Naive thymus-derived CD4-positive, alpha-beta T cell (primary cell): ENCODE data around the gene PRR15. TPM values are rescaled to one million over a fixed set of nuclear protein-coding genes. Genes with fewer than 3 reads are reported as not detected.
"Not testable (repeated sequence)": the region's sequence is repeated elsewhere in the genome, so short reads cannot be mapped to it uniquely, and the experiment has no call there.

Experiments used
- ATAC-seq: fragments of 150-1000 bp; cut with Tn5 transposase; 2 replicates; pipeline ENCODE4 v1.10.0; 2021; ENCODE audit warnings: mild to moderate bottlenecking, moderate library complexity
- CTCF ChIA-PET: fragments of 350-600 bp; sonication (Branson Sonifier 250); formaldehyde crosslinking; loops from one replicate; lab custom pipeline; 2021; ENCODE audit warnings: antibody characterized with exemption; lab: Charles Lee
- POLR2A ChIA-PET: fragments of 350-600 bp; sonication (Branson Sonifier 250); formaldehyde crosslinking; loops from one replicate; lab custom pipeline; 2021; ENCODE audit warnings: antibody characterized with exemption, inconsistent platforms; lab: Charles Lee
- DNase-seq, 9 donors: peaks; one replicate each; pipeline versions ENCODE4 v3.0.0 to v3.0.0-alpha.2; 2020 to 2022; ENCODE audit warnings: mixed read lengths in 1 of 9
- H3K27ac ChIP-seq: one replicate; pipeline ENCODE4 v1.7.0; 2013; ENCODE audit warnings: mild to moderate bottlenecking, low read depth, low read length, moderate library complexity
- H3K27me3 ChIP-seq, 2 donors: one replicate each; pipeline ENCODE4 v1.7.0; 2013; ENCODE audit warnings: low read length in 2 of 2, mild to moderate bottlenecking in 2 of 2, moderate library complexity in 2 of 2; ENCODE audit not compliant: control insufficient read depth in 2 of 2, insufficient read depth in 2 of 2
- H3K36me3 ChIP-seq, 3 experiments: 1 replicate in 2 of 3; 2 replicates in 1 of 3; pipeline ENCODE4 v1.7.0; 2013; ENCODE audit warnings: low read length in 3 of 3, mild to moderate bottlenecking in 3 of 3, moderate library complexity in 1 of 3; ENCODE audit not compliant: insufficient read depth in 3 of 3, control insufficient read depth in 2 of 3
- H3K4me1 ChIP-seq, 2 donors: one replicate each; pipeline ENCODE4 v1.7.0; 2013; ENCODE audit warnings: low read length in 2 of 2, mild to moderate bottlenecking in 2 of 2, moderate library complexity in 1 of 2; ENCODE audit not compliant: control insufficient read depth in 2 of 2, insufficient read depth in 2 of 2
- H3K4me3 ChIP-seq: 2 replicates; pipeline ENCODE4 v1.7.0; 2013; ENCODE audit warnings: mild to moderate bottlenecking, low read length
- H3K9me3 ChIP-seq, 3 experiments: 1 replicate in 2 of 3; 2 replicates in 1 of 3; pipeline ENCODE4 v1.7.0; 2013; ENCODE audit warnings: low read length in 3 of 3; ENCODE audit not compliant: control insufficient read depth in 2 of 3
- H3K27ac Mint-ChIP-seq, 9 donors: one replicate each; pipeline ENCODE4 v1.8.0; 2020 to 2022; ENCODE audit warnings: mixed read lengths in 9 of 9, mild to moderate bottlenecking in 8 of 9, moderate library complexity in 5 of 9, inconsistent platforms in 2 of 9
- H3K27me3 Mint-ChIP-seq, 5 donors: one replicate each; pipeline ENCODE4 v1.8.0; 2021 to 2022; ENCODE audit warnings: mixed read lengths in 5 of 5, mild to moderate bottlenecking in 1 of 5
- H3K36me3 Mint-ChIP-seq, 5 donors: one replicate each; pipeline ENCODE4 v1.8.0; 2020 to 2022; ENCODE audit warnings: mixed read lengths in 5 of 5, mild to moderate bottlenecking in 3 of 5, inconsistent platforms in 1 of 5
- H3K4me1 Mint-ChIP-seq, 7 donors: one replicate each; pipeline ENCODE4 v1.8.0; 2020 to 2022; ENCODE audit warnings: mixed read lengths in 7 of 7, mild to moderate bottlenecking in 3 of 7, inconsistent platforms in 1 of 7
- H3K4me3 Mint-ChIP-seq, 10 donors: one replicate each; pipeline ENCODE4 v1.8.0; 2020 to 2022; ENCODE audit warnings: mild to moderate bottlenecking in 10 of 10, mixed read lengths in 10 of 10, moderate library complexity in 6 of 10, inconsistent platforms in 2 of 10
- H3K9me3 Mint-ChIP-seq, 11 donors: one replicate each; pipeline ENCODE4 v1.8.0; 2020 to 2022; ENCODE audit warnings: mixed read lengths in 11 of 11, mild to moderate bottlenecking in 4 of 11, inconsistent platforms in 1 of 11, moderate library complexity in 1 of 11
- intact Hi-C, 2 donors: fragments of 100-400 bp; cut with micrococcal nuclease; formaldehyde crosslinking; loops; one replicate each; pipeline ENCODE4 v1.15.1; 2023
- polyA plus RNA-seq, 2 donors: library from polyadenylated mRNA; unstranded; fragments of 300-500 nt; fragmentation: Illumina TruSeq; gene quantifications; one replicate each; pipeline ENCODE4 v1.2.3, GENCODE V29; 2021
- total RNA-seq, 6 experiments: library from RNA in 5 of 6; stranded (reverse) in 5 of 6; gene quantifications; 1 replicate in 5 of 6; 2 replicates in 1 of 6; pipeline ENCODE4 v1.2.3 and lab custom pipeline; 2021 to 2026

PRR15 gene, protein sequence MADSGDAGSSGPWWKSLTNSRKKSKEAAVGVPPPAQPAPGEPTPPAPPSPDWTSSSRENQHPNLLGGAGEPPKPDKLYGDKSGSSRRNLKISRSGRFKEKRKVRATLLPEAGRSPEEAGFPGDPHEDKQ
- total RNA-seq (not detected), polyA plus RNA-seq (not detected), total RNA-seq (lab: John Stamatoyannopoulos, UW) (not detected)

DNA sequence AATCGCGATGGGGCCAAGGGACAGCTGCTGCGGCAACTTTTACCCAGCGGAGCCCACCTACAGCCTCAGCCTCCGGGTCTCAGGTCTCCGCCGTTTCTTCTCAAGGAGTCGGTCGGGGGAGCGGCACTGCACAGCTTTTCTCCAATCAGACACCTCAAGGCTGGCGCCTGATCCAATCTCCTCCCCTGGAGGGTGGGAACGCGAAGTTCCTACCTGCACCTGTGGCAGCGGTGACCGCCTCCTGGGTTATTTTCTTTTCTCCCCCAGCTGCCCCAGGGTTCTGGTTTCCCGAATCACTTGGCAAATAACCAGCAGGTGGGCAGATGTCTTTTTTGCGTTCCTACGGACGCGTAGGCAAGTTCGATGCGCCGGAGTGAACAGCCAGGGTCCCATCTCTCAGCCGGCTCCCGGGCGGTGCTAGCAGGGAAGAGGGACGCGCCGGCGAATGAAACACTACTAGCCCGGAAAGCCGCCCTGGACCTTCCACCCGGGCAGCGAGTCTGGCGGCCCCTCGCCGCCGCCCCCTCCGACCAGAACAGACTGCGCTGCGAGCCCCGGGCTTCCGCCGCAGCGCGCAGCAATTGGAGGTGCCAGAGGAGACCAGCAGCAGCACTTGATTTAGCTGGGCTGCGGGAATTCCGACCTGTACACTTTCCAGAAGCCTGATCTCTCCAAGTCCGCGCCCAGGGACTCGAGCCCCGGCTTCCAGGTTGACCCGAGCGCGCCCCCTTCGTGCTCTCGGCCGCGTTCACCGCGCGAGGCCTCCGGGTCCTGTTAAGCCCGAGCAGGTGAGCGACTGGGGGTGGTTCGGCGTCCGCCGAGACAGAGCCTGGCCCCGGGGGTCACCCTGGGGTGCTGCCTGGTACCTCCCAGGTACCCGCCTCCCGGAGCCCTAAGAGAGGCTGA, at the start of gene PRR15:
TSS of gene PRR15 (plus strand) at position 246 of the 906 bp plus-strand sequence. CDS start 2,495 bp downstream, outside the sequence.
- DNase-seq (peak in 1 of 9 donors; percentile 22), ATAC-seq (no peak)
- H3K4me1 Mint-ChIP-seq, result peaks cover 12 to 18% (median 17%) of the 10 kb centered on the region in 7 donors
- CTCF ChIA-PET, result no interaction called here
- Histone ChIP-seq H3K4me3 (no peak within 1 kb of the TSS), H3K27ac (no peak within 1 kb of the TSS), H3K9me3 (no peaks in the 10 kb centered on the region), H3K36me3 (no peaks in the 10 kb centered on the region), H3K4me1 (no peaks in the 10 kb centered on the region), H3K27me3 (no peaks in the 10 kb centered on the region)
- H3K27me3 Mint-ChIP-seq, result peaks cover 50 to 82% (median 70%) of the 10 kb centered on the region in 5 donors
- H3K4me3 Mint-ChIP-seq, result peak within 1 kb of the TSS; percentile 17 to 81 (median 68)
- H3K36me3 Mint-ChIP-seq, result peaks cover 0 to 4% (median 0%) of the 10 kb centered on the region in 5 donors
- peak within 1 kb of the TSS in 1 of 9 donors; percentile 2 for H3K27ac Mint-ChIP-seq
- intact Hi-C loops, result no loop called here
- peaks cover 0 to 7% (median 0%) of the 10 kb centered on the region in 11 donors for H3K9me3 Mint-ChIP-seq
- POLR2A ChIA-PET, result no interaction called here

DNA sequence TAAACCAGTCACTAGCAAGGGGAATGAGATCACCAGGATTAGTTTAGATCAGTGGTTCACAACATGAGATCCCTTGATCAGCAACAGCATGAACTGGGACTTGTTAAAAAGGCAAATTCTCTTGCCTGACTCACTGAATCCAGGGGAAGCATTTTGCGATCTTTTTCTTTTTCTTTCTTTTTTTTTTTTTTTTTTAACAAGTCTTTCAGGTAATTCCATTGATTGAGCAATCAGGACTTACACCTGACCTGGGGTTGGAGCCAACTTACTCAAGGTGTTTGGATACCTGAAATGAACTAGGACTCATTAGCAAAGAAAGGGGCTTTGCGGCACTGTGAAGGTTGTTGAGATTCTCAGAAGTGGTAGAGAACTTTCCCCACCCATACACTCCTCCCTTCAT, 47.1 kb upstream of the PRR15 start:
- no peaks in the 10 kb centered on the region for H3K4me1 ChIP-seq

DNA sequence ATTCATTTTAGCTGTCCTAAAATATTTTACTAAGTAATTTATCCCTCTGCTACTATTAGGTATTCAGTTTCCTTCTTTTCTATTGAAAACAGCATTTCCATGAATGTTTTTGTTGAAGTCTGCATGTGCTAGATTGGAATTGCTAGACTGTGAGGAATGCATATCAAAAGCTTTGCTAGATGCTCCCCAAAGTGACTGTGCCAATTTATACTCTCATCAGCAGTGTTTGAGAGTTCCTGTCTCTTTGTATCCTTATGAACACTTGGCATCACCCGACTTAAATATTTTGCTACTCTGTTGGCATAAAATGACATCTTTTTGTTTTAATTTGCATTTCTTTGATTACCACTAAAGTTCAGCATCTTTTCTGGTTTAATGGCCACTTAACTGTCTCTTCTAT, 45.0 kb upstream of the PRR15 start:
- POLR2A ChIA-PET, result no interaction called here
- H3K27me3 Mint-ChIP-seq, result peaks cover 0 to 22% (median 8%) of the 10 kb centered on the region in 5 donors

More for the DNA sequence above, 47.1 kb upstream of the PRR15 start:
- ChIA-PET POLR2A (no interaction called here), CTCF (no interaction called here)
- Histone ChIP-seq H3K27me3 (no peaks in the 10 kb centered on the region), H3K9me3 (no peaks in the 10 kb centered on the region), H3K27ac (no peak overlapping the region), H3K4me3 (no peak overlapping the region), H3K36me3 (no peaks in the 10 kb centered on the region)
- H3K4me1 Mint-ChIP-seq, result no peaks in the 10 kb centered on the region
- peaks cover 0 to 4% (median 0%) of the 10 kb centered on the region in 5 donors for H3K36me3 Mint-ChIP-seq
- H3K27me3 Mint-ChIP-seq, result peaks cover 0 to 22% (median 3%) of the 10 kb centered on the region in 5 donors
- peaks cover 0 to 7% (median 3%) of the 10 kb centered on the region in 11 donors for H3K9me3 Mint-ChIP-seq
- no peak overlapping the region for H3K4me3 Mint-ChIP-seq
- H3K27ac Mint-ChIP-seq, result no peak overlapping the region
- intact Hi-C loops, result no loop called here
- ATAC-seq (no peak), DNase-seq (no peak)

DNA sequence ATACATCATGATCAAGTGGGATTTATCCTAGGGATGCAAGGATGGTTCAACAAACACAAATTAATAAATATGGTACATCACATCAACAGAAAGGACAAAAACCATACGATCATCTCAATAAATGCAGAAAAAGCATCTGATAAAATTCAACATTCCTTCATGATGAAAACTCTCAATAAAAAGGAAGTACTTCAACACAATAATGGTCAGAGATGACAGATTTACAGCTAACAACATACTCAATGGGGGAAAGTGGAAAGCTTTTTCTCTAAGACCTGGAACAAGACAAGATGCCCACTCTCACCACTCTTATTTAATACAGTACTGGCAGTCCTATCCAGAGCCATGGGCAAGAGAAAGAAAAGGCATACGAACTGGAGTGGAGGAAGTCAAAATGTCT, 39.9 kb upstream of the PRR15 start:
- H3K9me3 ChIP-seq, result no peaks in the 10 kb centered on the region
- no peak overlapping the region for H3K4me3 ChIP-seq
- Mint-ChIP-seq H3K4me3 (no peak overlapping the region), H3K36me3 (peaks cover 0 to 4% (median 0%) of the 10 kb centered on the region in 5 donors), H3K9me3 (peaks cover 0 to 14% (median 3%) of the 10 kb centered on the region in 11 donors), H3K27ac (no peak overlapping the region), H3K4me1 (no peaks in the 10 kb centered on the region), H3K27me3 (peaks cover 5 to 20% (median 10%) of the 10 kb centered on the region in 5 donors)
- H3K27me3 ChIP-seq, result no peaks in the 10 kb centered on the region
- ATAC-seq (no peak), DNase-seq (no peak)
- no peaks in the 10 kb centered on the region for H3K36me3 ChIP-seq
- POLR2A ChIA-PET, result no interaction called here
- H3K27ac ChIP-seq, result no peak overlapping the region
- intact Hi-C loops, result no loop called here
- no peaks in the 10 kb centered on the region for H3K4me1 ChIP-seq
- CTCF ChIA-PET, result no interaction called here

More for the DNA sequence above, 45.0 kb upstream of the PRR15 start:
- ATAC-seq (no peak), DNase-seq (no peak)
- H3K27ac ChIP-seq, result no peak overlapping the region
- H3K4me1 Mint-ChIP-seq, result no peaks in the 10 kb centered on the region
- intact Hi-C loops, result no loop called here
- H3K4me3 ChIP-seq, result no peak overlapping the region
- peaks cover 0 to 9% (median 3%) of the 10 kb centered on the region in 11 donors for H3K9me3 Mint-ChIP-seq
- H3K27ac Mint-ChIP-seq, result no peak overlapping the region
- H3K27me3 ChIP-seq, result no peaks in the 10 kb centered on the region
- peaks cover 0 to 4% (median 0%) of the 10 kb centered on the region in 5 donors for H3K36me3 Mint-ChIP-seq
- no peak overlapping the region for H3K4me3 Mint-ChIP-seq
- H3K36me3 ChIP-seq, result no peaks in the 10 kb centered on the region
- no peaks in the 10 kb centered on the region for H3K4me1 ChIP-seq
- CTCF ChIA-PET, result no interaction called here
- H3K9me3 ChIP-seq, result no peaks in the 10 kb centered on the region

DNA sequence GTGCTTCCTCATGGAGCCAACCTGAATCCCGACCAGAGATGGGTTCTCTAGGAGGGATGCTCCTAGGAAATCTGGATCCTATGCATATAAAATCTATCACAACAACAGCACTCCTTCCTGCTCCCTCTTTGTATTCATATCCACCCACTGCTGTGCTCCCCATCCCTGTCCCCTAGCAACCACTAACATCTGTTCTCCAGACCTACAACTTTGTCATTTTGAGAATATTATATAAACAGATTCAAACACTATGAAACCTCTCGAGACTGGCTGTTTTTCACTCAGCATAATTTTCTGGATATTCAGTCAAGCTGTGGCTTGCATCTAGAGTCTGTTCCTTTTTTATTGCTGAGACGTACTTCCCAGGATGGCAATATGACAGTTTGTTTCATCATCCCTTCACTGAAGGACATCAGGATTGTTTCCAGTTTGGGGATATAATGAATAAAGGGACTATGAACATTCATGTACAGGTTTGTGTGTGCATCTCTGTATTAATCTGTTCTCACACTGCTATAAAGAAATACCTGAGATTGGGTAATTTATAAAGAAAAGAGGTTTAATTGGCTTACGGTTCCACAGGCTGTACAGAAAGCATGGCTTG, 36.0 kb upstream of the PRR15 start:
- no peaks in the 10 kb centered on the region for H3K9me3 ChIP-seq
- ATAC-seq (no peak), DNase-seq (no peak)
- H3K4me3 ChIP-seq, result no peak overlapping the region
- intact Hi-C loops, result no loop called here
- H3K27me3 ChIP-seq, result no peaks in the 10 kb centered on the region
- H3K36me3 ChIP-seq, result no peaks in the 10 kb centered on the region
- H3K9me3 Mint-ChIP-seq, result peaks cover 0 to 23% (median 5%) of the 10 kb centered on the region in 11 donors
- no peak overlapping the region for H3K4me3 Mint-ChIP-seq
- H3K27me3 Mint-ChIP-seq, result peaks cover 4 to 11% (median 5%) of the 10 kb centered on the region in 5 donors
- H3K36me3 Mint-ChIP-seq, result no peaks in the 10 kb centered on the region
- no peak overlapping the region for H3K27ac Mint-ChIP-seq
- CTCF ChIA-PET, result no interaction called here
- no peaks in the 10 kb centered on the region for H3K4me1 Mint-ChIP-seq
- no peak overlapping the region for H3K27ac ChIP-seq
- no peaks in the 10 kb centered on the region for H3K4me1 ChIP-seq
- POLR2A ChIA-PET, result no interaction called here

DNA sequence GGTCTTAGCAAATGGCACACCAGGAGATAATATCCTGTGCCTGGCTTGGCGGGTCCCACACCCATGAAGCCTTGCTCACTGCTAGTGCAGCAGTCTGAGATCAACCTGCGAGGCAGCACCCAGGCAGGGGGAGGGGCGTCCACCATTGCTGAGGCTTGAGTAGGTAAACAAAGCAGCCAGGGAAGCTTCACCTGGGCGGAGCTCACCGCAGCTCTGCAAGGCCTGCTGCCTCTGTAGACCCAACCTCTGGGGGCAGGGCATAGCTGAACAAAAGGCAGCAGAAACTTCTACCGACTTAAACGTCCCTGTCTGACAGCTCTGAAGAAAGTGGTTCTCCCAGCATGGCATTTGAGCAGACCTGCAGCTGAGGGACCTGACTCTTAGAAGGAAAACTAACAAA, 35.1 kb upstream of the PRR15 start:
- H3K36me3 ChIP-seq, H3K9me3 ChIP-seq, H3K27ac Mint-ChIP-seq, POLR2A ChIA-PET, H3K27me3 ChIP-seq, DNase-seq, H3K36me3 Mint-ChIP-seq, H3K27ac ChIP-seq, H3K4me1 Mint-ChIP-seq, H3K4me3 Mint-ChIP-seq, H3K27me3 Mint-ChIP-seq, intact Hi-C loops, CTCF ChIA-PET, H3K4me1 ChIP-seq, ATAC-seq, H3K4me3 ChIP-seq: not testable (repeated sequence)
- peaks cover 0 to 23% (median 5%) of the 10 kb centered on the region in 11 donors for H3K9me3 Mint-ChIP-seq
